Ureter (tissue), 1 donor: ENCODE measurements around the gene ADH5. TPM values are rescaled to one million over a fixed set of nuclear protein-coding genes. Genes with fewer than 3 reads are reported as not detected.
"Not testable (repeated sequence)": the region's sequence is repeated elsewhere in the genome, so short reads cannot be mapped to it uniquely, and the experiment has no call there.

Experiments
- DNase-seq: peaks from one replicate; pipeline ENCODE4 v3.0.0-alpha.2; 2020; ENCODE audit warnings: low spot score
- total RNA-seq: library from RNA; stranded (reverse); gene quantifications from one replicate; pipeline ENCODE4 v1.2.4, GENCODE V29; 2023
- donor health status: DM: yes; HTN: yes; CAD: no.

ADH5 gene
- total RNA-seq, 1 donor from 2014 or later, result 148 TPM

GRCh38 chr4:99029852-99030251 lies 58.7 kb downstream of the ADH5 start:
- no peak for DNase-seq

- DNase-seq, result no peak
Measured at GRCh38 chr4:99029018-99029735, 59.4 kb downstream of the ADH5 start.

- DNase-seq, result no peak
Measured at GRCh38 chr4:99028187-99028586, 60.4 kb downstream of the ADH5 start.

GRCh38 chr4:99027304-99027703 lies 61.3 kb downstream of the ADH5 start:
- DNase-seq, result no peak

- DNase-seq, result no peak
Measured at GRCh38 chr4:99025506-99025905, 63.1 kb downstream of the ADH5 start.

GRCh38 chr4:99024481-99025275 lies 63.9 kb downstream of the ADH5 start:
- DNase-seq, result no peak

- DNase-seq, result not testable (repeated sequence)
Measured at GRCh38 chr4:99023800-99024251, 64.8 kb downstream of the ADH5 start.

- DNase-seq, result no peak
Measured at GRCh38 chr4:99022566-99022965, 66.0 kb downstream of the ADH5 start.

- no peak for DNase-seq
Measured at GRCh38 chr4:99021386-99021785, 67.2 kb downstream of the ADH5 start.

Other genes with a start within 250 kb of the ADH5 start
- 89.1 TPM for gene EIF4E, start 159.7 kb downstream of the ADH5 start, total RNA-seq
- 96.5 TPM for gene METAP1, start 93.1 kb downstream of the ADH5 start, total RNA-seq
- 1.6 TPM for gene ADH4, start 55.5 kb upstream of the ADH5 start, total RNA-seq
- gene ADH6, start 130.5 kb upstream of the ADH5 start, total RNA-seq, result 3.1 TPM
- not detected for gene ADH1A, start 202.2 kb upstream of the ADH5 start, total RNA-seq
- gene ADH1B, start 232.6 kb upstream of the ADH5 start, total RNA-seq, result 142 TPM